GM18517 (cell line): ENCODE results near the gene CYSTM1.
A peak's percentile ranks its signal among the peaks of the same experiment; 100 is the strongest.

Source experiments
- ATAC-seq: cut with Tn5 transposase; IDR thresholded peaks from one replicate; pipeline ENCODE4 v1.9.1; 2021; ENCODE audit warnings: mild to moderate bottlenecking, moderate library complexity; ENCODE audit not compliant: unreplicated experiment

The CYSTM1 gene

DNA sequence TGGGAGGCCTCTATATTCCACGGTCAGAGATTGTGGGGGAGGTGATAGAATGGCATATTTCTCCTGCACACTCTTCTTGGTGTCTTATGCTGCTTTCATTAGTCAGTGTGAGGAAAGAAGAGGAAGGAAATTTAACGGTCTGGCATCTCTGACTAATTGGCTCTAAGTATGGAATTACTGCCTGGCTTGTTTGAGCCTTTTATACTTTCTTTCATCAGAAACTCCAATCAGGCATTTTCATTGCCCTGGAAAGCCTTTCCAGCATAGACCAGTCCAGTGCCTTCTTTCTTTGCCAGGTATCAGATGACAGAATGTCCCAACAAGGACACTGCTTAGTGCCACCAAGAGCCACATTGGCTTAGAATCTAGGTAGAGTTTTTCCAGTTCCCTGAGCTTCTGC is 30.2 kb downstream of the CYSTM1 start:
- no peak for ATAC-seq

DNA sequence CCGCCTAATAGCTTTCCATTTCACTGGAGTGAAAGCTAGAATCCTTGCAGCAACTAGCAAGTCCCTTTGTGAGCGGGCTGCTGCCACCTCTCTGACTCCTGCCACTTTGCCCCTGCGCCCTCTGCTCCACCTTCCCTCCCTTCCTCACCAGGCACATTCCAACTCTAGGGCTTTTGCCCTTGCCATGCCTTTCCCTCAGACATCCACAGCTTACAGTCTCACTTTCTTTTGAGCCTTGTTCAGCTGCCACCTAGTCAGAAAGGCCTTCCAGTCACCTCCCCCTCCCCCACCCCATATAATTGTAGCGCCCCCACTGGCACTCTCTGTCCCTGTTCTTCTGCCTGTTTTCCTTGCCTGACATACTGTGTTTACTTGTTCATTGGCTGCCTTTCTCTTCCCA is 31.0 kb downstream of the CYSTM1 start:
- no peak for ATAC-seq

- ATAC-seq = no peak
Observed at GRCh38 chr5:140207250-140207964, 32.4 kb downstream of the CYSTM1 start.

DNA sequence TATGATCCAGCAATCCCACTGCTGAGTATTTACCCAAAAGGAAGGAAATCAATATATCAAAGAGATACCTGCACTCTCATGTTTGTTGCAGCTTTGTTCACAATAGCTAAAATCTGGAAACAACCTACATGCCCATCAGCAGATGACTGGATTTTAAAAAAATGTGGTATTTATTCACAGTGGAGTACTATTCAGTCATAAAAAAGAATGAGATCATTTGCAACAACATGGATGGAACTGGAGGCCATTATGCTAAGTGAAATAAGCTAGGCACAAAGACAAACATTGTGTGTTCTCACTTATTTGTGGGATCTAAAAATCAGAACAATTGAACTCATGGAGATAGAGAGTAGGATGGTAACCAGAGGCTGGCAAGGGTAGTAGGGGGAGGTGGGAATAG is 33.1 kb downstream of the CYSTM1 start:
- ATAC-seq = no peak

- peak; percentile 89 for ATAC-seq
Observed at GRCh38 chr5:140213370-140213983, 38.5 kb downstream of the CYSTM1 start.

- ATAC-seq = no peak
Observed at GRCh38 chr5:140214831-140215230, 39.8 kb downstream of the CYSTM1 start.

- no peak for ATAC-seq
Observed at GRCh38 chr5:140215276-140215675, 40.3 kb downstream of the CYSTM1 start.

DNA sequence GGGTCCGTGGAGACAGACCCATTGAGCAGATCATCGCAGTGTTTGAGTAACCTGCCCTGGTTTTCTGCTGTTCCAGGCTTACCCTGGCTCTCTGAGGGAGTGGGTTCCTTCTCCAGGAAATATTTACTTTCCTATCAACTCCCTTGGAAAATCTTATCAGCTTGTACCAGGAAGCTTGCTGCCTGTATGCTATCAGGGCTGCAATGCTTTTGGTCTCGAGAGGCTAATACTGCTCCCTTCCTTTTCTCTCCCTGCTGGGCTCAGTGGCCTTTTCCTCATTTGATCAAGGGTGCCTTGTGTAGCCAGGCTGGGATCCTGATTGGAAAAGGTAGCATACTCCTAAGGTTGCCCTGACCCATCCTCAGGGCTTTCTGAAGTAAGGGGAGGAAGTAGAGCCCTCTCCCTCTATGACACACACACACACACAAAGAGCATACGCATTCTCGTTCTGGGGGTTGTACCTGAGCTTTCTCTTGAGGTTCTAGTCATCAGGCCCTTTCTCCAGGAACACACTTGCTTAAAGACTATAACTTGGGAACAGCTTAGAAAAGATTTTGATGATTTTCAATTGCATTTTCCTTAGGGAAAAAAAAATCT is 41.6 kb downstream of the CYSTM1 start:
- ATAC-seq = no peak

- ATAC-seq = no peak
Observed at GRCh38 chr5:140217299-140218026, 42.5 kb downstream of the CYSTM1 start.

DNA sequence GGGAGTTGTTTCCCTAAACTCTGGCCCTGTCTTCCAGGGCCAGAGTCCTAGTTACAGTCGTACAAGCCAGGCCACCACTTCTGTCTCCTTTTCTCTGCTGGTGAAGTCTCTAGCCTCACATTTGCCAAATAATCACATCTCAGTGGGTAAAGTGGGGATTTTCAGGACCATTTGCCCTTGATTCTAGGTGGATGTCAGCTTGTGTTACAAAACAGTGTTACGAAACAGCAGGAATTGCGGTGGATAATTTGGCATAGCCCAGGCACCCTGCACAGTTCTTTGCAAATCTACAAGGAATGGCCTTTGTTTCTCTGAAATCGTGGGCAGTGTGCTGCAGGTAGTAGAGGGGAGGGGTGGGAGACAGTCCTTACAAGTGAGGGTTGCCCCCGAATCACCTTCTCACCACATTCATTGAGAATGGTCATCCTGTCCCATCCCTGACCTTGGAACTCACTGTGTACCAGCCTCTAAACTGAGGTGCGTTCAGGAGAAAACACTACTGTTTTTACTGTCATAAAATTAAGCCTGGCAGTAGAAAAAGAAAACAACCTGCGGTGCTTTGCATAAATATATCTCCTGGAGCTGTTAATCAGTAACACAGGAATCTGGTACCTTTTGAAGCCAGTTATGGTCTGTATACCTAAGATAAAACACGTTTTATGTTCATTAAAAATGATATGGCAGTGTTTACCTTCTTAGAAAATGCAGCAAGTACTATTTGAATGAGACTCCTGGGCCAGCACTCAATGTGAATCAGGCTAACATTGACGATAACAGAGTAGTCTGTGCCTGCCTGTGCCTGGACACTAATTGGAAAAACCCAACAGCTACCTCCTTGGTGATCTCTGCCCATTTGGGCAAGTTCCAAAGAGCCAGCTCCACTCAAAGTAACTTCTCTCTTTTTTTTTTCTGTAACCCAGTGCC is 44.3 kb downstream of the CYSTM1 start:
- peak; percentile 23 for ATAC-seq

DNA sequence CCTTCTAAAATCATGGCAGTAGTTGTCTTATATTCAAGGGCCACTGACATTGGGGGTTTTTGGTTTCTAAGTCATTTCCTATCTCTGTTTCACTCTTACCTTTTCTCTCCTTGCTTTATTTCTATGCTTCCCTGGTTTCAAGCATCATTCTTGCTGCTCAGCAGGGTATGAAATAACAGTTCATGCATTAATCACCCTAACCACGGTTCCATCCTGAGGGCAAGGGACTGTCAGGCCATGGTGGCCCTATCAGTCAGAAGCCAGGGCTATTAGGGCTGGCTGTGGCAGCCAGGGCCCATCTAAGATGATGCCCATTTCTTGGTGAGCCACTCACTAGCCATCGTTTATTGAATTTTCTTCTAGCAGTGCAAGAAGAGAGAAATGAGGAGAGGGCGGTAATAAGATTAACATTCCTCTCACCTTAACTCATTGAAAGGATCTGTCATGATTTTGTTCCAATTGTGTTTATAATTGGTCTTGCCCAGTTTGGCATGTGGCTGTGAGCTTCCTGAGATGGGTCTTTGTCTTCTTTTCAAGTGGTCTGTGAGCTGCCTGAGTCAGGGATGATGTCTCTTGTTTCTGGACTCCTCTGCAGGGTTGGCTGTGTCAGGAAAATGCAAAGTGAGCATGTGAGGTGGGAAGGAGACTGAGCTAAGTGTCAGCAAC is 45.2 kb downstream of the CYSTM1 start:
- peak; percentile 48 for ATAC-seq

DNA sequence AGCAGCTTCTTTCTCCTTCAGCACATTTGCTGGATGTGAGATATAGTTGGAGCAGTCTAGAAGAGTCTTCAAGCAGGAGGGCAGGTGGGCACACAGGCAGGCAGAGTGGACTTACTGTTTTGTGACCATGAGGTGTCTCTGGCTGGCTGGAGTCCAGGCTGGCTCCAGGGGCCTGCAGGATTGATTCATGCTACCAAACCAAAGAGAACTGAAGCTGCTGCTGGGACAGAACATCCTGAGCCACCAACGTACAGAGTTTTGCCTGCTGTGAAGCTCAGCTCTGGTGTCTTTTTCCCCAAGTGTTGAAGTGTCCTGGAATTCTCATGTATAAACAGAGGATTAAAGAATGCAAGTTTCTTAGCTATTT is 45.7 kb downstream of the CYSTM1 start:
- no peak for ATAC-seq

GRCh38 chr5:140221697-140222223 is 46.8 kb downstream of the CYSTM1 start:
- ATAC-seq = no peak

DNA sequence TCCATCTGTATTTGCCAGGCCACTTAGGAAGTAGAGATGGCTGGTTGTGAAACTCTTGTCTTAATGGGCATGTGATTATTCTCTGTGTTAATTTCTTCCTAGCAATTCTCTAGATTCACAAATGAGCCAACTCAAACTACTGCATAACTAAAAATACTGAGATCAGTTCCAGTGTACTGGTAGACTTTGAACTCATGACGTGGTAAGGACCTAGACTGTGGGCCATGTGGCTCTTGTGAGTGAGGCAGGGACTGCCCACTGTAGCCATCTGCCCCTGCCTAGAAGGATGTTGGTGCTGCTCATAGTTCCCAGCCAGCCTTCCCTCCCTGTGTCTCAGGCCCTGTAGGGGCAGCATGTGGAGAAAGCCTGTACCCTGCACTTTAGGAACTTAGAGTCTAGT is 47.4 kb downstream of the CYSTM1 start:
- no peak for ATAC-seq

DNA sequence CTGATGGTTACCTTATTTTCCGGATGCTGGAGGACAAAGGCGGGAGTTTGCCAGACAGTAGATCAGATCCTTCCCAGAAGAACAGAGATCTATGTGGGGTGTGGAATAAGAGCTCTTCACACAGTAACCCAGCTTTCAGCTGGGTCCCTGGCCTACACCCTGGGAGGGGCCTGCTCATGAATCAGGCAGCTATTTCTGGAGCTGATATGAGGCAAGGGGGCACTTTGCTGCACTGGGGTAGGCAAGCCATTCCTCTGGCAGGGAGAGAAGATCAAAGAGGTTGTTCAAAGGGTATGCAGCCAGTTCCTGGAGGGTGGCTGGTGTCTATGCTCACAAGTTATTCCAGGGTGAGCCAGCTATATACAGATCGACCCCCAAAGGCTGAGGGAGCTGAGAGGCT is 48.6 kb downstream of the CYSTM1 start:
- no peak for ATAC-seq

- ATAC-seq = no peak
Observed at GRCh38 chr5:140224658-140225057, 49.7 kb downstream of the CYSTM1 start.

DNA sequence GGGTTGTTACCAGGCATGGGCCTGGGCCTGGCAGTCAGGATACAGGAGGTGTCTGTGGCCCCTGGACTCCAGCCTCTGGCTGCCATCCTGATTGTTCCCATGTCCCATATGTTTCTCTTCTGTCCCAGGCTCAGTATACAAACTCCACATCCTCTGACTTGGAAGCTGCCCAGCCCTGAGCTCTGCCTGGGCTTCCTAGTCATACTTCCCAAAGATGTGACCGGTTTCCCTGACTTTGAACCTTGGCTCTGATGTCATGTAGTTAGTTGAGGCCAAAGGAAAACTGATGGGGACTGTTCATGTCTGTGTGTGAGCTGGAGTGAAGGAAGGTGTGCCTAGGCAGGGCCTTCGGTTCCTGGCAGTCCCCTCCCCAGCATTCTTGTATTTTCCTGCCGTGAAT is 50.4 kb downstream of the CYSTM1 start:
- ATAC-seq = no peak

- no peak for ATAC-seq
Observed at GRCh38 chr5:140227046-140227445, 52.1 kb downstream of the CYSTM1 start.

DNA sequence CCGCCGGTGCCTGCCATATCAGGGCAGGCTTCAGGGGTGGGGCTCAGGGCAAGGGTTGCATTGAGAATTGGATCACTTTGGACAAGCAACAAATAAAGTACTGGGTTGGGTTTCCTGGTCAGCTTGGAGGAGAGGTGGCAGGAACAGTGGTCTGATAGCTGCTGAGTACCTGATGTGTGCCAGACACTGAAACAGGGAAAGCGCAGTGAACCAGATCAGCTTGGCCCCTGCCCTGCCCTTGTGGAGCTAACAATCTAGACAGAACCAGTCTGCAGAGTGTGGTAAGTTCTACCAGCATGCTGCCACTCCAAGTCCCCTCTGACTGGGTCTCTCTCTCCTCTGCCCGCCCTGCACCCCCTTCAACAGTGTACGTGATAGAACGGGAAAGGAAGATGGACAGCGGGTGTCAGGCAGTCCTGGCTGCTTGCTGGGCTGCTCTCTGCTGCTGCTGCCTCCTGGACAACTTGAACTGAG is 53.4 kb downstream of the CYSTM1 start:
- ATAC-seq = no peak

DNA sequence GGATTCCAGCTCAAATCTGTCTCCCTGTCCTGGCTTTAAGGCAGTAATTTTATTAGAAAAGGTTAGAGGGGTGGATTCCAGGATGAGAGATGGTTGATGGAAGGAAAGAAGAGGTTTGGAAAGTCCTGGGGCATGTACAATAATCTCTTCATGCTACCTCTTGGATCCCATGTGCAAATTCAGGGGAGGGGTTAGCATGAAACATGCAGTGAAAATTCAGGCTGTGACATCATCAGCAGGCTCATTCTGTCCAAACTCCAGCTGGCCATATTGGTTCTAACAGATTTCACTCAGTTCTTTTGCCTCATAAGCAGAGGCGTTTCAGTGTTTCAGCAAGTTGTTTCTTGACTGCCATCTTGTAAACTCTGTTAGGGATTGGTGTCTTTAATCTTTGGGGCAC is 55.4 kb downstream of the CYSTM1 start:
- no peak for ATAC-seq
